HepG2 (cell line): Measurements from ENCODE around the gene SGK1.

Experiments
- CREB1 ChIP-seq, 2 experiments: fragments of 450-650 bp in 1 of 2; IDR thresholded peaks; 2 replicates each; pipeline ENCODE4 v1.6.1; 2016 to 2017; ENCODE audit warnings: control low read depth in 1 of 2, mild to moderate bottlenecking in 1 of 2, missing compliant biosample characterization in 1 of 2, missing genetic modification characterization in 1 of 2
- EED ChIP-seq: sonication (generic); formaldehyde crosslinking; IDR thresholded peaks from 2 replicates; pipeline ENCODE4 v1.5.0; 2020; ENCODE audit warnings: mild to moderate bottlenecking, missing genetic modification reagents
- EP300 ChIP-seq, 3 experiments: sonication (generic) in 1 of 3; formaldehyde crosslinking in 1 of 3; IDR thresholded peaks; 2 replicates each; pipeline versions ENCODE4 v1.5.1 to v1.6.1; 2011 to 2020; ENCODE audit warnings: low read depth in 2 of 3, low read length in 2 of 3, borderline replicate concordance in 1 of 3, improper control_type of control experiment in 1 of 3, mild to moderate bottlenecking in 1 of 3, missing genetic modification reagents in 1 of 3, moderate library complexity in 1 of 3
- JUN ChIP-seq: sonication (generic); formaldehyde crosslinking; IDR thresholded peaks from 2 replicates; pipeline ENCODE4 v1.4.0; 2020; ENCODE audit warnings: mild to moderate bottlenecking, missing genetic modification reagents
- KDM5B ChIP-seq: sonication (generic); formaldehyde crosslinking; IDR thresholded peaks from 2 replicates; pipeline ENCODE4 v1.4.0; 2020; ENCODE audit warnings: missing genetic modification reagents, mild to moderate bottlenecking, borderline replicate concordance
- POLR2A ChIP-seq, 2 experiments: IDR thresholded peaks; 2 replicates each; pipeline ENCODE4 v1.6.1; 2011; ENCODE audit warnings: low read depth in 2 of 2, low read length in 2 of 2, mild to moderate bottlenecking in 1 of 2, moderate library complexity in 1 of 2; ENCODE audit not compliant: insufficient read depth in 1 of 2
- POLR2AphosphoS5 ChIP-seq: IDR thresholded peaks from 2 replicates; pipeline ENCODE4 v1.6.1; 2012; ENCODE audit warnings: low read depth, low read length
- SMC3 ChIP-seq: IDR thresholded peaks from 2 replicates; pipeline ENCODE4 v1.6.1; 2011; ENCODE audit warnings: low read length, improper control_type of control experiment
- SOX13 ChIP-seq, 3 experiments: fragments of 450-650 bp in 1 of 3; sonication (generic) in 1 of 3; formaldehyde crosslinking in 1 of 3; IDR thresholded peaks in 2 of 3; conservative IDR thresholded peaks in 1 of 3; 2 replicates each; pipeline versions ENCODE4 v1.5.0 to v1.6.1; 2016 to 2020; ENCODE audit warnings: antibody characterized with exemption in 1 of 3, mild to moderate bottlenecking in 1 of 3, missing compliant biosample characterization in 1 of 3, missing genetic modification reagents in 1 of 3, moderate library complexity in 1 of 3
- SRY ChIP-seq: sonication (generic); formaldehyde crosslinking; IDR thresholded peaks from 2 replicates; pipeline ENCODE4 v1.8.0; 2022; ENCODE audit warnings: mild to moderate bottlenecking, missing genetic modification reagents
- ZIK1 ChIP-seq: sonication (generic); formaldehyde crosslinking; IDR thresholded peaks from 2 replicates; pipeline ENCODE4 v1.5.0; 2020; ENCODE audit warnings: mild to moderate bottlenecking, low read depth, missing genetic modification reagents, borderline replicate concordance
- ZNF484 ChIP-seq: sonication (generic); formaldehyde crosslinking; IDR thresholded peaks from 2 replicates; pipeline ENCODE4 v1.5.1; 2020; ENCODE audit warnings: mild to moderate bottlenecking, low read depth, missing genetic modification reagents, borderline replicate concordance

- no peak for TF ChIP-seq CREB1 (IDR thresholded peaks at IDR 0.05)
- no peak for TF ChIP-seq CREB1 (CRISPR knock-in tag; IDR thresholded peaks at IDR 0.05)
- no peak for TF ChIP-seq ZIK1 (CRISPR knock-in tag)
- no peak for TF ChIP-seq SOX13 (IDR thresholded peaks at IDR 0.05)
- TF ChIP-seq SOX13 (CRISPR knock-in tag; conservative IDR thresholded peaks at IDR 0.05 in 1 of 2, IDR thresholded peaks at IDR 0.05 in 1 of 2): no peak
- TF ChIP-seq SMC3: no peak
- no peak for TF ChIP-seq EED
- TF ChIP-seq ZNF484 (CRISPR knock-in tag): no peak
- TF ChIP-seq POLR2AphosphoS5: no peak
- no peak for TF ChIP-seq SRY (CRISPR knock-in tag)
- no peak for TF ChIP-seq EP300 (IDR thresholded peaks at IDR 0.05; ENCODE audit: low read depth in 2 of 2, low read length in 2 of 2)
- TF ChIP-seq EP300 (CRISPR knock-in tag; IDR thresholded peaks at IDR 0.05; ENCODE audit: borderline replicate concordance): no peak
- no peak for TF ChIP-seq POLR2A (IDR thresholded peaks at IDR 0.05; ENCODE audit: insufficient read depth in 1 of 2, low read depth in 2 of 2, low read length in 2 of 2)
- no peak for TF ChIP-seq KDM5B (CRISPR knock-in tag)
- no peak for TF ChIP-seq JUN (CRISPR knock-in tag)
Measured at GRCh38 chr6:134345789-134346188, 27.9 kb upstream of the SGK1 start.
